SK-N-SH (cell line): ENCODE data around the gene AEBP1. TPM values are rescaled to one million over a fixed set of nuclear protein-coding genes. Genes with fewer than 3 reads are reported as not detected.

Experiments
- CTCF ChIA-PET: fragments of 300-600, 350-600 bp; formaldehyde crosslinking; extraction: SDS; loops from one replicate; lab custom pipeline; 2021; lab: Yijun Ruan, JAX
- POLR2A ChIA-PET: fragments of 350-600 bp; sonication (Branson Sonifier 250); formaldehyde crosslinking; extraction: SDS; loops from one replicate; lab custom pipeline; 2020; ENCODE audit warnings: antibody characterized with exemption, inconsistent platforms; lab: Yijun Ruan, JAX
- DNase-seq: peaks from one replicate; pipeline ENCODE4 v3.0.0; 2012
- H2AFZ ChIP-seq: fragments of 200-600 bp; sonication (generic); 2 replicates; pipeline ENCODE4 v1.8.1; 2016; ENCODE audit warnings: antibody characterized with exemption, mild to moderate bottlenecking, low read depth
- H3F3A ChIP-seq: fragments of 200-600 bp; sonication (generic); replicated peaks from 2 replicates; pipeline ENCODE3; 2016; ENCODE audit warnings: antibody characterized with exemption, mild to moderate bottlenecking; ENCODE audit not compliant: insufficient read depth
- H3K27ac ChIP-seq, 2 experiments: fragments of 200-500 bp in 1 of 2; fragments of 200-600 bp in 1 of 2; sonication (Bioruptor generic) in 1 of 2; sonication (generic), shearing (Covaris generic) in 1 of 2; 2 replicates each; pipeline versions ENCODE4 v1.5.1 to v1.6.1; 2014 to 2016; ENCODE audit warnings: low read depth in 2 of 2, inconsistent platforms in 1 of 2, low read length in 1 of 2, mild to moderate bottlenecking in 1 of 2, mixed read lengths in 1 of 2
- H3K27me3 ChIP-seq: fragments of 200-600 bp; sonication (generic), shearing (Covaris generic); 2 replicates; pipeline ENCODE4 v1.6.1; 2016; ENCODE audit warnings: mixed run types; ENCODE audit not compliant: insufficient read depth
- H3K36me3 ChIP-seq, 2 experiments: fragments of 200-500 bp in 1 of 2; fragments of 200-600 bp in 1 of 2; sonication (Bioruptor generic) in 1 of 2; sonication (generic) in 1 of 2; replicated peaks in 1 of 2; 2 replicates each; pipeline versions ENCODE3 to v1.5.1; 2014 to 2016; ENCODE audit warnings: low read length in 1 of 2, mild to moderate bottlenecking in 1 of 2; ENCODE audit not compliant: insufficient read depth in 2 of 2, control insufficient read depth in 1 of 2
- H3K4me1 ChIP-seq, 2 experiments: fragments of 200-500 bp in 1 of 2; fragments of 200-600 bp in 1 of 2; sonication (Bioruptor generic) in 1 of 2; sonication (generic), shearing (Covaris generic) in 1 of 2; 2 replicates each; pipeline versions ENCODE4 v1.5.1 to v1.6.1; 2014 to 2016; ENCODE audit warnings: low read depth in 1 of 2, low read length in 1 of 2, mixed run types in 1 of 2; ENCODE audit not compliant: insufficient read depth in 2 of 2, control insufficient read depth in 1 of 2
- H3K4me2 ChIP-seq: fragments of 200-600 bp; sonication (generic), shearing (Covaris generic); 2 replicates; pipeline ENCODE4 v1.6.1; 2017; ENCODE audit warnings: mixed run types
- H3K4me3 ChIP-seq, 2 experiments: fragments of 200-500 bp in 1 of 2; fragments of 200-600 bp in 1 of 2; sonication (Bioruptor generic) in 1 of 2; sonication (generic), shearing (Covaris generic) in 1 of 2; 2 replicates each; pipeline versions ENCODE4 v1.5.1 to v1.8.1; 2014 to 2016; ENCODE audit warnings: low read depth in 2 of 2, inconsistent platforms in 1 of 2, low read length in 1 of 2, mild to moderate bottlenecking in 1 of 2, mixed read lengths in 1 of 2, moderate library complexity in 1 of 2
- H3K79me2 ChIP-seq: fragments of 200-600 bp; sonication (generic); 2 replicates; pipeline ENCODE4 v1.8.1; 2017; ENCODE audit warnings: mild to moderate bottlenecking; ENCODE audit not compliant: insufficient read depth
- H3K9ac ChIP-seq: fragments of 200-600 bp; sonication (generic); 2 replicates; pipeline ENCODE4 v1.6.1; 2017; ENCODE audit warnings: mixed run types
- H3K9me2 ChIP-seq: fragments of 200-600 bp; sonication (generic); 2 replicates; pipeline ENCODE4 v1.6.1; 2017; ENCODE audit warnings: mixed run types
- H3K9me3 ChIP-seq: fragments of 200-600 bp; sonication (generic); 2 replicates; pipeline ENCODE4 v1.6.1; 2017; ENCODE audit warnings: mixed run types, mild to moderate bottlenecking, moderate library complexity
- H4K20me1 ChIP-seq: fragments of 200-600 bp; sonication (generic); 2 replicates; pipeline ENCODE4 v1.6.1; 2017; ENCODE audit warnings: mild to moderate bottlenecking, mixed run types; ENCODE audit not compliant: insufficient read depth
- CHD2 ChIP-seq: fragments of 150-350 bp; IDR thresholded peaks from 2 replicates; pipeline ENCODE4 v1.6.1; 2018; ENCODE audit warnings: low read length; ENCODE audit not compliant: partially characterized antibody
- ELF1 ChIP-seq: IDR thresholded peaks from 2 replicates; pipeline ENCODE4 v1.4.0; 2012
- EP300 ChIP-seq, 2 experiments: IDR thresholded peaks; 2 replicates each; pipeline versions ENCODE4 v1.4.0 to v1.6.1; 2012; ENCODE audit warnings: borderline replicate concordance in 1 of 2, low read depth in 1 of 2, low read length in 1 of 2
- EZH2phosphoT487 ChIP-seq: fragments of 200-600 bp; sonication (generic); IDR thresholded peaks from 2 replicates; pipeline ENCODE4 v1.6.1; 2017; ENCODE audit warnings: low read depth, mixed run types, mild to moderate bottlenecking, antibody characterized with exemption, moderate library complexity, borderline replicate concordance
- FOSL2 ChIP-seq: IDR thresholded peaks from 2 replicates; pipeline ENCODE4 v1.4.0; 2012; ENCODE audit warnings: low read depth, mild to moderate bottlenecking, moderate library complexity, borderline replicate concordance
- GABPA ChIP-seq: IDR thresholded peaks from 2 replicates; pipeline ENCODE4 v1.4.0; 2012; ENCODE audit warnings: low read depth, mild to moderate bottlenecking
- GATA2 ChIP-seq: sonication (generic); formaldehyde crosslinking; IDR thresholded peaks from 2 replicates; pipeline ENCODE4 v1.5.0; 2020; ENCODE audit warnings: mild to moderate bottlenecking, missing genetic modification reagents
- MXI1 ChIP-seq: IDR thresholded peaks from 2 replicates; pipeline ENCODE4 v1.6.1; 2012; ENCODE audit warnings: mild to moderate bottlenecking, low read depth, low read length, improper control_type of control experiment
- POLR2AphosphoS5 ChIP-seq: IDR thresholded peaks from 2 replicates; pipeline ENCODE4 v1.6.1; 2012; ENCODE audit warnings: low read depth, low read length
- RAD21 ChIP-seq: IDR thresholded peaks from 2 replicates; pipeline ENCODE4 v1.6.1; 2012; ENCODE audit warnings: mild to moderate bottlenecking, low read length
- RFX5 ChIP-seq: IDR thresholded peaks from 2 replicates; pipeline ENCODE4 v1.6.1; 2012; ENCODE audit warnings: mild to moderate bottlenecking, improper control_type of control experiment, low read length
- SIN3A ChIP-seq: IDR thresholded peaks from 2 replicates; pipeline ENCODE4 v1.6.1; 2012; ENCODE audit warnings: low read depth, mild to moderate bottlenecking, low read length, moderate library complexity, borderline replicate concordance
- SMC3 ChIP-seq: IDR thresholded peaks from 2 replicates; pipeline ENCODE4 v1.6.1; 2012; ENCODE audit warnings: low read depth, low read length, improper control_type of control experiment
- TCF12 ChIP-seq: IDR thresholded peaks from 2 replicates; pipeline ENCODE4 v1.4.0; 2012
- TEAD4 ChIP-seq: IDR thresholded peaks from 2 replicates; pipeline ENCODE4 v1.4.0; 2012; ENCODE audit warnings: mild to moderate bottlenecking, borderline replicate concordance; ENCODE audit not compliant: insufficient read depth
- YY1 ChIP-seq: IDR thresholded peaks from 2 replicates; pipeline ENCODE4 v1.4.0; 2012; ENCODE audit warnings: low read depth, mild to moderate bottlenecking
- WGBS: methylation state at CpG from one replicate; pipeline ENCODE4 v1.1.6; 2017; ENCODE audit warnings: low lambda C conversion rate; 5-methylcytosine and 5-hydroxymethylcytosine counted together
- polyA plus RNA-seq, 3 experiments: library from polyadenylated mRNA; depleted of rRNA; stranded (reverse); fragments of >200 nt; gene quantifications; 2 replicates each; pipeline ENCODE4 v1.2.3, GENCODE V29; 2012
- TF ChIP-seq, protein P1 (sequence below): IDR thresholded peaks from 2 replicates; pipeline ENCODE4 v1.4.0; 2012; ENCODE audit warnings: low read depth, borderline replicate concordance
- TF ChIP-seq, protein P2 (sequence below): fragments of 150-350 bp; IDR thresholded peaks from 2 replicates; pipeline ENCODE4 v1.6.1; 2017; ENCODE audit warnings: antibody characterized with exemption, low read length, low read depth, borderline replicate concordance
- TF ChIP-seq, protein P3 (sequence below): IDR thresholded peaks from 2 replicates; pipeline ENCODE4; 2012
- TF ChIP-seq, protein P4 (sequence below): IDR thresholded peaks from 2 replicates; pipeline ENCODE4 v1.4.0; 2012; ENCODE audit warnings: low read depth
- TF ChIP-seq, protein P5 (sequence below): fragments of 200-600 bp; sonication (generic); IDR thresholded peaks from 2 replicates; pipeline ENCODE4 v1.6.1; 2017; ENCODE audit warnings: antibody characterized with exemption, mild to moderate bottlenecking, moderate library complexity

Gene AEBP1
- polyA plus RNA-seq, 1 of the 3 experiments (the other 2 are of a cell fraction), result 105 TPM

DNA sequence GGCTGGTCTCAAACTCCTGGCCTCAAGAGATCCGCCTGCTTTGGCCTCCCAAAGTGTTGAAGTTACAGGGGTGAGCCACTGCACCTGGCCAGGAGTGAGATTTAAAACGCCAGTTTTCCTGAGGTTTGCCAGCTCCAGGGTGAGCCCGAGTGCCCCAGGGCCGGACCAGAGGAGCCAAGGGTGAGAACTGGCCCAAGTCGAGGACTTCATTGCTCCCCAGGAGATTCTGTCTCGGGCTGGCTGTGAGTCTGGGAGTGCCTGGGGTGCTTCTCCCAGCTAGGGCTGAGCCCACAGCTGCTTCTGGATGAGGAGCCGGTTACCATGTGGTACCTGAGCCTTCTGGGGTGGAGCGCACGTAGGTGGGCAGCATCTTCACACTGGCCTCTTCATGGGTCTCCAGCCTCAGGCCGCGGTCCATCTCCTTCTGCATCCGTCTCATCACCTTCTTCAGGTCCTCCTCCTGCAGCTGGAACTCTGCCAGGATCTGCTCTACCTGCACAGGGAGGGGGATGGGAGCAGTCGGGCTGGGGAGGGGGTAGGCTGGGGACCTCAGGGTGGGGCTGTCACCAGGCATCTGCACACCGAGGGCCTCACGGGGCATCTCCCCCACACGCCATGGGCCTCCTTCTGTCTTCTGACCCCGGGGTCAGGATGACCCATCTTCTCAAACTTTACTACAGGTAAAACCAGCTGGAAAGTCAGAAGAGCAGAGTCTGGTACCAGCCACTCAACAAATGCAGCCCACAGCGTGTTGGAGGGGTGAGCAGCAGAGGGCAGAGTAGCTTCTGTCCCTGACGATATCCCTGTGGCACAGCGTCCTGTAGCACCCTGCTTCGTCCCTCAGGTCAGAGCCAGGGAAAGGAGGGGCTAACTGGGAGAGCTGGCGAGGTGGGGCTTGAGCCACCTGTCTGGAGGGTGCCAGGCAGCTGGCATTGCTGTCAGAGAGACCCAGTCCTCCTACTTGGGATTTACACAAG, 49.1 kb downstream of the AEBP1 start:
- Histone ChIP-seq H3K36me3 (no peaks in the 10 kb centered on the region), H3K79me2 (no peaks in the 10 kb centered on the region), H4K20me1 (no peaks in the 10 kb centered on the region), H3K4me1 (peaks cover 0 to 21% of the 10 kb centered on the region in 2 experiments; a peak in 1 of 4 replicates), H3F3A (no peaks in the 10 kb centered on the region), H3K9me3 (no peaks in the 10 kb centered on the region), H3K27me3 (no peaks in the 10 kb centered on the region), H3K4me3 (no peak overlapping the region), H3K27ac (no peak overlapping the region), H3K9me2 (no peaks in the 10 kb centered on the region), H3K9ac (no peak overlapping the region), H2AFZ (no peak overlapping the region), H3K4me2 (no peak overlapping the region)
- no peak for DNase-seq
- CTCF ChIA-PET, result interaction anchor here (0.6 to 2.0 kb wide), 5 partner anchors 12 to 412 kb away, joined by 3 to 8 read pairs (median 4); partner anchors contain the start of gene POLD2
- TF ChIP-seq RFX5 (no peak), YY1 (no peak), FOSL2 (no peak), ELF1 (no peak), GATA2 (CRISPR knock-in tag) (no peak), TCF12 (no peak), CHD2 (no peak), TEAD4 (no peak), GABPA (no peak), EP300 (IDR thresholded peaks at IDR 0.05; ENCODE audit: borderline replicate concordance in 1 of 2, low read depth in 1 of 2, low read length in 1 of 2) (no peak), SMC3 (no peak)
- TF ChIP-seq, protein P1, sequence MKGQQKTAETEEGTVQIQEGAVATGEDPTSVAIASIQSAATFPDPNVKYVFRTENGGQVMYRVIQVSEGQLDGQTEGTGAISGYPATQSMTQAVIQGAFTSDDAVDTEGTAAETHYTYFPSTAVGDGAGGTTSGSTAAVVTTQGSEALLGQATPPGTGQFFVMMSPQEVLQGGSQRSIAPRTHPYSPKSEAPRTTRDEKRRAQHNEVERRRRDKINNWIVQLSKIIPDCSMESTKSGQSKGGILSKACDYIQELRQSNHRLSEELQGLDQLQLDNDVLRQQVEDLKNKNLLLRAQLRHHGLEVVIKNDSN, result no peak
- TF ChIP-seq, protein P2, sequence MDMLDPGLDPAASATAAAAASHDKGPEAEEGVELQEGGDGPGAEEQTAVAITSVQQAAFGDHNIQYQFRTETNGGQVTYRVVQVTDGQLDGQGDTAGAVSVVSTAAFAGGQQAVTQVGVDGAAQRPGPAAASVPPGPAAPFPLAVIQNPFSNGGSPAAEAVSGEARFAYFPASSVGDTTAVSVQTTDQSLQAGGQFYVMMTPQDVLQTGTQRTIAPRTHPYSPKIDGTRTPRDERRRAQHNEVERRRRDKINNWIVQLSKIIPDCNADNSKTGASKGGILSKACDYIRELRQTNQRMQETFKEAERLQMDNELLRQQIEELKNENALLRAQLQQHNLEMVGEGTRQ, result no peak
- TF ChIP-seq, protein P3, sequence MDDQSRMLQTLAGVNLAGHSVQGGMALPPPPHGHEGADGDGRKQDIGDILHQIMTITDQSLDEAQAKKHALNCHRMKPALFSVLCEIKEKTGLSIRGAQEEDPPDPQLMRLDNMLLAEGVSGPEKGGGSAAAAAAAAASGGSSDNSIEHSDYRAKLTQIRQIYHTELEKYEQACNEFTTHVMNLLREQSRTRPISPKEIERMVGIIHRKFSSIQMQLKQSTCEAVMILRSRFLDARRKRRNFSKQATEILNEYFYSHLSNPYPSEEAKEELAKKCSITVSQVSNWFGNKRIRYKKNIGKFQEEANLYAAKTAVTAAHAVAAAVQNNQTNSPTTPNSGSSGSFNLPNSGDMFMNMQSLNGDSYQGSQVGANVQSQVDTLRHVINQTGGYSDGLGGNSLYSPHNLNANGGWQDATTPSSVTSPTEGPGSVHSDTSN, result no peak
- POLR2A ChIA-PET, result no interaction called here
- WGBS, result 78% methylated on average over 19 of the region's 22 CpGs

DNA sequence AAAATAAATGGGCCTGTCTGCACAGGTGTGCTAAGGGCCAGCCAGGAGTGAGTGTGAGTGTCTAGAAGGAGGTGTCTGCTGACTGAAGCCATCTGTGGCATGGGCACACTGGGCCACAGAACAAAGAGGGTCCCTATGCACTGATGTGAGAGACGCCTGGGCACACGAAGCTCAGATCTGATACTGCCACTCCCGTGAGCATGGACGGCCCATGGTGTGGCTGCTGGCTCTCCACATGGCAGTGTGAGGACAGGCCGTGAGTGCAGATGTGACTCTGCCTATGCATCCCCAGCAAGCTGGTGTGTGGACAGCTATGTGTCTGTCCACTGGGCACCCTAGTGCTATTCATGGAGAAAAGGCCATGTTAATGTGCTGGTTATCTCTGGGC, 49.8 kb downstream of the AEBP1 start:
- ChIA-PET POLR2A (no interaction called here), CTCF (interaction anchor here (0.6 to 2.0 kb wide), 5 partner anchors 11 to 411 kb away, joined by 3 to 8 read pairs (median 4); partner anchors contain the start of gene POLD2)
- H3K27me3 ChIP-seq, result no peaks in the 10 kb centered on the region
- no peak overlapping the region for H3K9ac ChIP-seq
- H4K20me1 ChIP-seq, result no peaks in the 10 kb centered on the region
- no peaks in the 10 kb centered on the region for H3K36me3 ChIP-seq
- H3K4me1 ChIP-seq, result peaks cover 0 to 28% of the 10 kb centered on the region in 2 experiments; a peak in 1 of 4 replicates
- H3K9me2 ChIP-seq, result no peaks in the 10 kb centered on the region
- H3K79me2 ChIP-seq, result no peaks in the 10 kb centered on the region
- 84% methylated on average over 5 of the region's 5 CpGs for WGBS
- H2AFZ ChIP-seq, result no peak overlapping the region
- H3K4me2 ChIP-seq, result no peak overlapping the region
- H3K4me3 ChIP-seq, result no peak overlapping the region
- no peak overlapping the region for H3K27ac ChIP-seq
- no peak for DNase-seq
- H3K9me3 ChIP-seq, result no peaks in the 10 kb centered on the region
- no peaks in the 10 kb centered on the region for H3F3A ChIP-seq
- TF ChIP-seq RFX5 (no peak), FOSL2 (no peak), POLR2AphosphoS5 (no peak), EZH2phosphoT487 (no peak), SIN3A (no peak), SMC3 (no peak), RAD21 (no peak), MXI1 (no peak)
- TF ChIP-seq, protein P1, result no peak
- TF ChIP-seq, protein P4, sequence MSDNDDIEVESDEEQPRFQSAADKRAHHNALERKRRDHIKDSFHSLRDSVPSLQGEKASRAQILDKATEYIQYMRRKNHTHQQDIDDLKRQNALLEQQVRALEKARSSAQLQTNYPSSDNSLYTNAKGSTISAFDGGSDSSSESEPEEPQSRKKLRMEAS, result no peak
- TF ChIP-seq, protein P5, sequence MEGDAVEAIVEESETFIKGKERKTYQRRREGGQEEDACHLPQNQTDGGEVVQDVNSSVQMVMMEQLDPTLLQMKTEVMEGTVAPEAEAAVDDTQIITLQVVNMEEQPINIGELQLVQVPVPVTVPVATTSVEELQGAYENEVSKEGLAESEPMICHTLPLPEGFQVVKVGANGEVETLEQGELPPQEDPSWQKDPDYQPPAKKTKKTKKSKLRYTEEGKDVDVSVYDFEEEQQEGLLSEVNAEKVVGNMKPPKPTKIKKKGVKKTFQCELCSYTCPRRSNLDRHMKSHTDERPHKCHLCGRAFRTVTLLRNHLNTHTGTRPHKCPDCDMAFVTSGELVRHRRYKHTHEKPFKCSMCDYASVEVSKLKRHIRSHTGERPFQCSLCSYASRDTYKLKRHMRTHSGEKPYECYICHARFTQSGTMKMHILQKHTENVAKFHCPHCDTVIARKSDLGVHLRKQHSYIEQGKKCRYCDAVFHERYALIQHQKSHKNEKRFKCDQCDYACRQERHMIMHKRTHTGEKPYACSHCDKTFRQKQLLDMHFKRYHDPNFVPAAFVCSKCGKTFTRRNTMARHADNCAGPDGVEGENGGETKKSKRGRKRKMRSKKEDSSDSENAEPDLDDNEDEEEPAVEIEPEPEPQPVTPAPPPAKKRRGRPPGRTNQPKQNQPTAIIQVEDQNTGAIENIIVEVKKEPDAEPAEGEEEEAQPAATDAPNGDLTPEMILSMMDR, result no peak
